Measurements from ENCODE around the gene CBX8.

CBX8 gene

GRCh38 chr17:79779661-79780365 lies 17.1 kb downstream of the CBX8 start:
- TF ChIP-seq CTCF (IDR thresholded peaks at IDR 0.05; ENCODE audit: low read depth, low read length) = no peak
- DNase-seq (ENCODE audit: extremely low read depth, low read depth) = no peak

GRCh38 chr17:79779084-79779529 lies 17.8 kb downstream of the CBX8 start:
- no peak for DNase-seq (ENCODE audit: extremely low read depth, low read depth)
- TF ChIP-seq CTCF (IDR thresholded peaks at IDR 0.05; ENCODE audit: low read depth, low read length) = no peak

GRCh38 chr17:79778504-79779083 lies 18.3 kb downstream of the CBX8 start:
- TF ChIP-seq CTCF (IDR thresholded peaks at IDR 0.05; ENCODE audit: low read depth, low read length) = no peak
- no peak for DNase-seq (ENCODE audit: extremely low read depth, low read depth)

GRCh38 chr17:79777894-79778503 lies 18.9 kb downstream of the CBX8 start, which contains the start of gene CBX2:
Gene CBX2, plus strand, starts transcription at chr17:79778148. Its CDS starts 88 bp downstream, at chr17:79778236.
- TF ChIP-seq CTCF (IDR thresholded peaks at IDR 0.05; ENCODE audit: low read depth, low read length) = no peak
- DNase-seq (ENCODE audit: extremely low read depth, low read depth) = no peak

- TF ChIP-seq CTCF (IDR thresholded peaks at IDR 0.05; ENCODE audit: low read depth, low read length) = peak; percentile 20; the same call in 1 of the 2 replicates
- no peak for DNase-seq (ENCODE audit: extremely low read depth, low read depth)
Measured at GRCh38 chr17:79777120-79777893, 19.6 kb downstream of the CBX8 start.

GRCh38 chr17:79776376-79777119 lies 20.3 kb downstream of the CBX8 start:
- TF ChIP-seq CTCF (IDR thresholded peaks at IDR 0.05; ENCODE audit: low read depth, low read length) = no peak
- DNase-seq (ENCODE audit: extremely low read depth, low read depth) = no peak

Measured in AG09319 (cell line).